Stimulated activated effector memory CD8-positive, alpha-beta T cell treated with anti-CD3 and anti-CD28 coated beads, Interleukin-12 subunit alpha, Interleukin-12 subunit beta, amount 100 ng/mL, for 72 hours (primary cell): Measurements from ENCODE around the gene LTB.

Source experiments
- ATAC-seq: fragments of 150-1000 bp; cut with Tn5 transposase; 2 replicates; pipeline ENCODE4 v1.10.0; 2021
- DNase-seq, 2 donors: peaks; one replicate each; pipeline ENCODE4 v3.0.0; 2021 to 2022; ENCODE audit warnings: low spot score in 2 of 2
- H3K27ac Mint-ChIP-seq: one replicate; pipeline ENCODE4 v1.8.0; 2022; ENCODE audit warnings: mild to moderate bottlenecking, mixed read lengths
- H3K36me3 Mint-ChIP-seq: one replicate; pipeline ENCODE4 v1.8.0; 2022; ENCODE audit warnings: mild to moderate bottlenecking, mixed read lengths
- H3K4me1 Mint-ChIP-seq: one replicate; pipeline ENCODE4 v1.8.0; 2022; ENCODE audit warnings: mixed read lengths
- H3K4me3 Mint-ChIP-seq: one replicate; pipeline ENCODE4 v1.8.0; 2022; ENCODE audit warnings: mild to moderate bottlenecking, mixed read lengths
- H3K9me3 Mint-ChIP-seq: one replicate; pipeline ENCODE4 v1.8.0; 2022; ENCODE audit warnings: mixed read lengths

Gene LTB

GRCh38 chr6:31585491-31585890 lies 3.3 kb upstream of the LTB start:
- H3K9me3 Mint-ChIP-seq, result no peaks in the 10 kb centered on the region
- H3K4me3 Mint-ChIP-seq, result peak overlapping the region; percentile 76
- H3K4me1 Mint-ChIP-seq, result peaks cover 74% of the 10 kb centered on the region
- peak in 1 of 2 donors; percentile 72 for DNase-seq
- peak overlapping the region; percentile 83 for H3K27ac Mint-ChIP-seq
- peak; percentile 40 for ATAC-seq
- H3K36me3 Mint-ChIP-seq, result peaks cover 52% of the 10 kb centered on the region

GRCh38 chr6:31581434-31582229 lies 592 bp downstream of the LTB start:
- peak overlapping the region; percentile 98 for H3K27ac Mint-ChIP-seq
- no peaks in the 10 kb centered on the region for H3K9me3 Mint-ChIP-seq
- no peak for ATAC-seq
- H3K36me3 Mint-ChIP-seq, result peaks cover 59% of the 10 kb centered on the region
- H3K4me1 Mint-ChIP-seq, result peaks cover 65% of the 10 kb centered on the region
- DNase-seq, result no peak
- H3K4me3 Mint-ChIP-seq, result peak overlapping the region; percentile 97

GRCh38 chr6:31580807-31581433 lies 1.3 kb downstream of the LTB start:
- Mint-ChIP-seq H3K9me3 (no peaks in the 10 kb centered on the region), H3K27ac (peak overlapping the region; percentile 98), H3K36me3 (peaks cover 65% of the 10 kb centered on the region), H3K4me1 (peaks cover 57% of the 10 kb centered on the region), H3K4me3 (peak overlapping the region; percentile 97)
- peak; percentile 94 to 96 for DNase-seq
- ATAC-seq, result peak; percentile 80

GRCh38 chr6:31580438-31580740 lies 1.8 kb downstream of the LTB start:
- DNase-seq (peak in 1 of 2 donors; percentile 68), ATAC-seq (peak; percentile 1)

GRCh38 chr6:31579546-31580437 lies 2.4 kb downstream of the LTB start:
- ATAC-seq (peak; percentile 24), DNase-seq (peak in 1 of 2 donors; percentile 77)
- Mint-ChIP-seq H3K9me3 (no peaks in the 10 kb centered on the region), H3K4me3 (peak overlapping the region; percentile 97), H3K4me1 (peaks cover 55% of the 10 kb centered on the region), H3K36me3 (peaks cover 71% of the 10 kb centered on the region), H3K27ac (peak overlapping the region; percentile 98)

More at GRCh38 chr6:31580438-31580740, 1.8 kb downstream of the LTB start:
- Mint-ChIP-seq H3K36me3 (peaks cover 65% of the 10 kb centered on the region), H3K9me3 (no peaks in the 10 kb centered on the region), H3K4me1 (peaks cover 52% of the 10 kb centered on the region), H3K4me3 (peak overlapping the region; percentile 97), H3K27ac (peak overlapping the region; percentile 98)

GRCh38 chr6:31579119-31579505 lies 3.1 kb downstream of the LTB start:
- ATAC-seq, result no peak
- Mint-ChIP-seq H3K36me3 (peaks cover 78% of the 10 kb centered on the region), H3K9me3 (no peaks in the 10 kb centered on the region), H3K4me1 (peaks cover 62% of the 10 kb centered on the region), H3K4me3 (peak overlapping the region; percentile 97), H3K27ac (peak overlapping the region; percentile 98)
- peak in 1 of 2 donors; percentile 61 for DNase-seq

- H3K36me3 Mint-ChIP-seq, result peaks cover 85% of the 10 kb centered on the region
- H3K27ac Mint-ChIP-seq, result peak overlapping the region; percentile 98
- no peaks in the 10 kb centered on the region for H3K9me3 Mint-ChIP-seq
- no peak for ATAC-seq
- DNase-seq, result peak in 1 of 2 donors; percentile 54
- peaks cover 69% of the 10 kb centered on the region for H3K4me1 Mint-ChIP-seq
- H3K4me3 Mint-ChIP-seq, result peak overlapping the region; percentile 97
These were observed 3.8 kb downstream of the LTB start for GRCh38 chr6:31578184-31579118.

- Mint-ChIP-seq H3K4me1 (peaks cover 71% of the 10 kb centered on the region), H3K9me3 (no peaks in the 10 kb centered on the region), H3K27ac (peak overlapping the region; percentile 98), H3K4me3 (peak overlapping the region; percentile 97), H3K36me3 (peaks cover 93% of the 10 kb centered on the region)
- no peak for ATAC-seq
- no peak for DNase-seq
These were observed 4.7 kb downstream of the LTB start for GRCh38 chr6:31577579-31577966.

- ATAC-seq, result peak; percentile 2
- peak in 1 of 2 donors; percentile 83 for DNase-seq
- Mint-ChIP-seq H3K9me3 (no peaks in the 10 kb centered on the region), H3K27ac (peak overlapping the region; percentile 98), H3K36me3 (peaks cover 99% of the 10 kb centered on the region), H3K4me1 (peaks cover 71% of the 10 kb centered on the region), H3K4me3 (peak overlapping the region; percentile 97)
These were observed 5.2 kb downstream of the LTB start for GRCh38 chr6:31576897-31577578.

- DNase-seq (peak in 1 of 2 donors; percentile 58), ATAC-seq (no peak)
- Mint-ChIP-seq H3K36me3 (peaks cover 95% of the 10 kb centered on the region), H3K9me3 (no peaks in the 10 kb centered on the region), H3K27ac (peak overlapping the region; percentile 98), H3K4me3 (peak overlapping the region; percentile 97), H3K4me1 (peaks cover 73% of the 10 kb centered on the region)
These were observed 6.1 kb downstream of the LTB start for GRCh38 chr6:31575952-31576685.

- no peaks in the 10 kb centered on the region for H3K9me3 Mint-ChIP-seq
- DNase-seq (peak; percentile 75 to 93), ATAC-seq (peak; percentile 46)
- peak within 1 kb of the TSS; percentile 98 for H3K27ac Mint-ChIP-seq
- H3K36me3 Mint-ChIP-seq, result peaks cover 88% of the 10 kb centered on the region
- H3K4me3 Mint-ChIP-seq, result peak within 1 kb of the TSS; percentile 97
- H3K4me1 Mint-ChIP-seq, result peaks cover 72% of the 10 kb centered on the region
These were observed 6.8 kb downstream of the LTB start, which contains the start of gene TNF for GRCh38 chr6:31575335-31575901. Gene TNF (plus strand): TSS chr6:31575565. CDS start chr6:31575742, 177 bp downstream.

GRCh38 chr6:31574106-31575061 lies 7.8 kb downstream of the LTB start:
- DNase-seq, result peak in 1 of 2 donors; percentile 78
- peak; percentile 2 for ATAC-seq
- peaks cover 72% of the 10 kb centered on the region for H3K4me1 Mint-ChIP-seq
- no peaks in the 10 kb centered on the region for H3K9me3 Mint-ChIP-seq
- peak overlapping the region; percentile 98 for H3K27ac Mint-ChIP-seq
- H3K36me3 Mint-ChIP-seq, result peaks cover 78% of the 10 kb centered on the region
- H3K4me3 Mint-ChIP-seq, result peak overlapping the region; percentile 97
